Panc1 (cell line): ENCODE results near the gene OR11H6. TPM values are rescaled to one million over a fixed set of nuclear protein-coding genes. Genes with fewer than 3 reads are reported as not detected.

Source experiments
- ATAC-seq: fragments of 200-7000 bp; cut with Tn5 transposase; 2 replicates; pipeline ENCODE4 v1.9.1; 2020; ENCODE audit warnings: mild to moderate bottlenecking, moderate library complexity
- BruUV-seq: library from RNA; stranded (reverse); fragments of 400-500 nt; replicated peaks from 2 replicates; lab custom pipeline; 2021; lab: Mats Ljungman, UMichigan
- CTCF ChIA-PET: fragments of 300-600 bp; sonication (Branson Sonifier 250); formaldehyde crosslinking; loops from one replicate; lab custom pipeline; 2022; ENCODE audit warnings: antibody characterized with exemption; lab: Charles Lee
- POLR2A ChIA-PET: fragments of 300-600 bp; sonication (Branson Sonifier 250); formaldehyde crosslinking; loops from one replicate; lab custom pipeline; 2022; ENCODE audit warnings: antibody characterized with exemption; lab: Charles Lee
- DNase-seq: peaks from one replicate; pipeline ENCODE4 v3.0.0-alpha.2; 2010; ENCODE audit warnings: low read depth, low spot score
- H3K27ac ChIP-seq: 2 replicates; pipeline ENCODE4 v1.5.1; 2011; ENCODE audit warnings: mild to moderate bottlenecking, low read length, inconsistent platforms
- H3K27me3 ChIP-seq: fragments of 200-500 bp; sonication (Bioruptor generic); 2 replicates; pipeline ENCODE4 v1.6.0; 2014; ENCODE audit warnings: low read length, inconsistent platforms; ENCODE audit not compliant: control insufficient read depth, insufficient read depth
- H3K36me3 ChIP-seq: fragments of 200-500 bp; sonication (Bioruptor generic); 2 replicates; pipeline ENCODE4 v1.5.1; 2014; ENCODE audit warnings: inconsistent platforms, mild to moderate bottlenecking, low read length, moderate library complexity; ENCODE audit not compliant: control insufficient read depth, insufficient read depth
- H3K4me1 ChIP-seq: 2 replicates; pipeline ENCODE4 v1.5.1; 2011; ENCODE audit warnings: inconsistent platforms, mild to moderate bottlenecking, low read length, moderate library complexity; ENCODE audit not compliant: control insufficient read depth, insufficient read depth
- H3K4me3 ChIP-seq, 2 experiments: 2 replicates each; pipeline ENCODE4 v1.5.1; 2011 to 2012; ENCODE audit warnings: low read depth in 2 of 2, low read length in 2 of 2, mild to moderate bottlenecking in 2 of 2, inconsistent platforms in 1 of 2, moderate library complexity in 1 of 2
- H3K9me3 ChIP-seq: fragments of 200-500 bp; sonication (Bioruptor generic); 2 replicates; pipeline ENCODE4 v1.5.1; 2014; ENCODE audit warnings: low read depth, mild to moderate bottlenecking, inconsistent platforms, low read length, moderate library complexity; ENCODE audit not compliant: control insufficient read depth, insufficient read depth
- CTCF ChIP-seq: fragments of 450-650 bp; IDR thresholded peaks from 2 replicates; pipeline ENCODE4 v1.5.1; 2017; ENCODE audit warnings: mild to moderate bottlenecking
- POLR2AphosphoS5 ChIP-seq: IDR thresholded peaks from 2 replicates; pipeline ENCODE4 v1.6.1; 2012; ENCODE audit warnings: mild to moderate bottlenecking, low read depth, low read length, moderate library complexity
- REST ChIP-seq, 2 experiments: IDR thresholded peaks; 2 replicates each; pipeline ENCODE4 v1.6.1; 2011 to 2012; ENCODE audit warnings: low read depth in 2 of 2, control low read depth in 1 of 2, low read length in 1 of 2, mild to moderate bottlenecking in 1 of 2, moderate library complexity in 1 of 2; ENCODE audit not compliant: insufficient read depth in 1 of 2
- SIN3A ChIP-seq: IDR thresholded peaks from 2 replicates; pipeline ENCODE4 v1.6.1; 2012; ENCODE audit warnings: low read depth, mild to moderate bottlenecking, low read length, moderate library complexity, borderline replicate concordance; ENCODE audit not compliant: insufficient read depth
- TCF7L2 ChIP-seq: IDR thresholded peaks from 2 replicates; pipeline ENCODE4 v1.6.1; 2011; ENCODE audit warnings: mild to moderate bottlenecking, low read depth, low read length, inconsistent platforms
- in situ Hi-C: cut with HindIII; loops from 2 replicates; pipeline ENCODE4 v1.10.0; 2016; ENCODE audit warnings: low sequenced_read_pairs, low pct_unique_long_range_greater_than_20kb
- intact Hi-C: fragments of 100-400 bp; cut with micrococcal nuclease; formaldehyde crosslinking; loops from one replicate; pipeline ENCODE4 v1.10.0; 2022; ENCODE audit not compliant: unreplicated experiment
- total RNA-seq: library from RNA; stranded (reverse); gene quantifications from one replicate; pipeline ENCODE4 v1.2.1, GENCODE V29; 2021; ENCODE audit not compliant: unreplicated experiment

Gene OR11H6
- total RNA-seq, 1 experiment from 2014 or later = not detected

- in situ Hi-C loops = no loop called here
- DNase-seq (no peak), ATAC-seq (no peak)
- BruUV-seq = no TSS peak
- Histone ChIP-seq H3K4me3 (no peak overlapping the region), H3K9me3 (no peaks in the 10 kb centered on the region), H3K27ac (no peak overlapping the region), H3K4me1 (no peaks in the 10 kb centered on the region), H3K36me3 (no peaks in the 10 kb centered on the region), H3K27me3 (no peaks in the 10 kb centered on the region)
- POLR2A ChIA-PET = no interaction called here
- no peak for TF ChIP-seq REST (IDR thresholded peaks at IDR 0.05; ENCODE audit: insufficient read depth in 1 of 2, low read depth in 2 of 2, low read length in 1 of 2)
- TF ChIP-seq CTCF = no peak
- TF ChIP-seq SIN3A = no peak
- no peak for TF ChIP-seq POLR2AphosphoS5
- TF ChIP-seq TCF7L2 = no peak
- CTCF ChIA-PET = no interaction called here
- intact Hi-C loops = no loop called here
Measured at GRCh38 chr14:20197459-20197858, 26.1 kb upstream of the OR11H6 start.

- Histone ChIP-seq H3K9me3 (no peaks in the 10 kb centered on the region), H3K27me3 (no peaks in the 10 kb centered on the region), H3K36me3 (no peaks in the 10 kb centered on the region), H3K27ac (no peak overlapping the region), H3K4me1 (no peaks in the 10 kb centered on the region), H3K4me3 (no peak overlapping the region)
- in situ Hi-C loops = no loop called here
- TF ChIP-seq TCF7L2 = no peak
- ChIA-PET CTCF (no interaction called here), POLR2A (no interaction called here)
- intact Hi-C loops = no loop called here
- ATAC-seq = no peak
- DNase-seq = no peak
- BruUV-seq = no TSS peak
Measured at GRCh38 chr14:20198991-20199390, 24.5 kb upstream of the OR11H6 start.

GRCh38 chr14:20204721-20205120 is 18.8 kb upstream of the OR11H6 start:
- DNase-seq (no peak), ATAC-seq (no peak)
- no peak for TF ChIP-seq REST (IDR thresholded peaks at IDR 0.05; ENCODE audit: insufficient read depth in 1 of 2, low read depth in 2 of 2, low read length in 1 of 2)
- TF ChIP-seq POLR2AphosphoS5 = no peak
- TF ChIP-seq CTCF = no peak
- TF ChIP-seq SIN3A = no peak
- H3K9me3 ChIP-seq = no peaks in the 10 kb centered on the region
- intact Hi-C loops = no loop called here
- H3K27me3 ChIP-seq = no peaks in the 10 kb centered on the region
- in situ Hi-C loops = no loop called here
- H3K4me3 ChIP-seq = no peak overlapping the region
- no peak overlapping the region for H3K27ac ChIP-seq
- POLR2A ChIA-PET = no interaction called here
- H3K36me3 ChIP-seq = no peaks in the 10 kb centered on the region
- BruUV-seq = no TSS peak
- CTCF ChIA-PET = no interaction called here
- no peaks in the 10 kb centered on the region for H3K4me1 ChIP-seq
